Sciatic nerve (tissue), 2 donors: Measurements from ENCODE around the gene BCKDK. TPM values are rescaled to one million over a fixed set of nuclear protein-coding genes. Genes with fewer than 3 reads are reported as not detected.

ENCODE experiments used
- ATAC-seq: fragments of 200-7000 bp; cut with Tn5 transposase; one replicate; pipeline ENCODE4 v1.9.1; 2020; ENCODE audit warnings: mild to moderate bottlenecking, moderate library complexity
- DNase-seq: peaks from one replicate; pipeline ENCODE4 v3.0.0-alpha.2; 2020; ENCODE audit warnings: low spot score
- intact Hi-C: fragments of 100-400 bp; cut with DNase I; formaldehyde crosslinking; loops from one replicate; pipeline ENCODE4 v1.14.2; 2022
- total RNA-seq: library from RNA; stranded (reverse); fragmentation: NEBNext Ultra II Directional; extraction: Animal tissue kit (Norgen Biotek cat#: 25700); gene quantifications from one replicate; pipeline ENCODE4 v1.2.1, GENCODE V29; 2021
- donor health status: DM: no; HTN: no; CAD: no.
- donor health status: DM: no; HTN: no; CAD: no.

BCKDK gene
- total RNA-seq, 1 donor from 2014 or later, result 35.0 TPM

GRCh38 chr16:31113121-31114120, 5.2 kb downstream of the BCKDK start:
- ATAC-seq, result no peak

GRCh38 chr16:31114468-31114867, 6.3 kb downstream of the BCKDK start:
- no peak for ATAC-seq
- no peak for DNase-seq
- intact Hi-C loops, result no loop called here

More at GRCh38 chr16:31113121-31114120, 5.2 kb downstream of the BCKDK start:
- intact Hi-C loops, result no loop called here
- DNase-seq, result no peak

GRCh38 chr16:31117384-31118222, 9.4 kb downstream of the BCKDK start, which contains the start of gene KAT8:
KAT8 (plus strand) TSS chr16:31117664; CDS start chr16:31117682, 18 bp downstream.
- intact Hi-C loops, result no loop called here
- ATAC-seq, result peak; percentile 95
- DNase-seq, result peak; percentile 99

- intact Hi-C loops, result no loop called here
- DNase-seq (no peak), ATAC-seq (no peak)
Observed at GRCh38 chr16:31118223-31119155, 10.3 kb downstream of the BCKDK start.

- DNase-seq (no peak), ATAC-seq (no peak)
- intact Hi-C loops, result no loop called here
Observed at GRCh38 chr16:31120129-31120528, 11.9 kb downstream of the BCKDK start.

- intact Hi-C loops, result no loop called here
- ATAC-seq, result no peak
- DNase-seq, result no peak
Observed at GRCh38 chr16:31125844-31126243, 17.7 kb downstream of the BCKDK start.

GRCh38 chr16:31127182-31127581, 19.0 kb downstream of the BCKDK start:
- intact Hi-C loops, result no loop called here
- ATAC-seq (no peak), DNase-seq (no peak)

GRCh38 chr16:31128711-31129567, 20.8 kb downstream of the BCKDK start:
- ATAC-seq, result peak; percentile 70
- intact Hi-C loops, result no loop called here
- DNase-seq, result no peak

GRCh38 chr16:31129568-31130335, 21.6 kb downstream of the BCKDK start:
- intact Hi-C loops, result no loop called here
- ATAC-seq (peak; percentile 51), DNase-seq (no peak)

- ATAC-seq (no peak), DNase-seq (no peak)
- intact Hi-C loops, result no loop called here
Observed at GRCh38 chr16:31130336-31130891, 22.2 kb downstream of the BCKDK start.

- intact Hi-C loops, result no loop called here
- DNase-seq, result no peak
- no peak for ATAC-seq
Observed at GRCh38 chr16:31130899-31131298, 22.7 kb downstream of the BCKDK start.

GRCh38 chr16:31131416-31131815, 23.2 kb downstream of the BCKDK start:
- intact Hi-C loops, result no loop called here
- no peak for ATAC-seq
- no peak for DNase-seq

GRCh38 chr16:31131841-31132271, 23.7 kb downstream of the BCKDK start:
- ATAC-seq (no peak), DNase-seq (no peak)
- intact Hi-C loops, result no loop called here

- intact Hi-C loops, result no loop called here
- DNase-seq (no peak), ATAC-seq (no peak)
Observed at GRCh38 chr16:31132303-31132979, 24.3 kb downstream of the BCKDK start.

- intact Hi-C loops, result no loop called here
- ATAC-seq (no peak), DNase-seq (no peak)
Observed at GRCh38 chr16:31133046-31133501, 24.9 kb downstream of the BCKDK start.

GRCh38 chr16:31134091-31134571, 25.9 kb downstream of the BCKDK start:
- intact Hi-C loops, result no loop called here

More at GRCh38 chr16:31134091-31134571, 25.9 kb downstream of the BCKDK start:
- DNase-seq, result no peak
- ATAC-seq, result no peak
